ENCODE results near the gene MPHOSPH9. TPM values are rescaled to one million over a fixed set of nuclear protein-coding genes. Genes with fewer than 3 reads are reported as not detected.
A peak's percentile ranks its signal among the peaks of the same experiment; 100 is the strongest.

Gene MPHOSPH9
- total RNA-seq, 4 donors from 2014 or later = 14.0 to 44.3 (median 14.3) TPM

- DNase-seq (ENCODE audit: low spot score in 2 of 2) = peak; percentile 64 to 79
- Histone ChIP-seq H3K27me3 (no peaks in the 10 kb centered on the region), H3K9me3 (no peaks in the 10 kb centered on the region), H3K4me1 (peaks cover 47% of the 10 kb centered on the region), H3K27ac (peak overlapping the region; percentile 73), H3K36me3 (no peaks in the 10 kb centered on the region), H3K4me3 (no peak overlapping the region)
- 46% methylated on average over 15 of the region's 15 CpGs for WGBS
- TF ChIP-seq POLR2A (IDR thresholded peaks at IDR 0.05) (no peak), EP300 (IDR thresholded peaks at IDR 0.05) (no peak), CTCF (IDR thresholded peaks at IDR 0.05) (no peak), POLR2AphosphoS5 (IDR thresholded peaks at IDR 0.05) (peak in 1 of 3 donors; percentile 17)
Measured at GRCh38 chr12:123141615-123142517, 91.1 kb downstream of the MPHOSPH9 start.

GRCh38 chr12:123140676-123141614, 92.0 kb downstream of the MPHOSPH9 start:
- WGBS = 82% methylated on average over 6 of the region's 6 CpGs
- peak; percentile 56 to 58 for DNase-seq (ENCODE audit: low spot score in 2 of 2)
- Histone ChIP-seq H3K27ac (peak overlapping the region; percentile 73), H3K4me3 (no peak overlapping the region), H3K27me3 (no peaks in the 10 kb centered on the region), H3K4me1 (peaks cover 47% of the 10 kb centered on the region), H3K9me3 (no peaks in the 10 kb centered on the region), H3K36me3 (no peaks in the 10 kb centered on the region)
- no peak for TF ChIP-seq POLR2A (IDR thresholded peaks at IDR 0.05)
- no peak for TF ChIP-seq POLR2AphosphoS5 (IDR thresholded peaks at IDR 0.05)
- TF ChIP-seq CTCF (IDR thresholded peaks at IDR 0.05) = no peak
- no peak for TF ChIP-seq EP300 (IDR thresholded peaks at IDR 0.05)

GRCh38 chr12:123139926-123140675, 92.8 kb downstream of the MPHOSPH9 start:
- 59% methylated on average over 4 of the region's 6 CpGs for WGBS
- TF ChIP-seq CTCF (IDR thresholded peaks at IDR 0.05) (no peak), POLR2A (IDR thresholded peaks at IDR 0.05) (no peak), EP300 (IDR thresholded peaks at IDR 0.05) (no peak), POLR2AphosphoS5 (IDR thresholded peaks at IDR 0.05) (no peak)
- H3K27me3 ChIP-seq = no peaks in the 10 kb centered on the region
- H3K9me3 ChIP-seq = no peaks in the 10 kb centered on the region
- peaks cover 47% of the 10 kb centered on the region for H3K4me1 ChIP-seq
- DNase-seq (ENCODE audit: low spot score in 2 of 2) = peak; percentile 46 to 50
- H3K4me3 ChIP-seq = no peak overlapping the region
- H3K27ac ChIP-seq = no peak overlapping the region
- no peaks in the 10 kb centered on the region for H3K36me3 ChIP-seq

- Histone ChIP-seq H3K27ac (no peak overlapping the region), H3K9me3 (no peaks in the 10 kb centered on the region), H3K4me3 (no peak overlapping the region), H3K36me3 (no peaks in the 10 kb centered on the region), H3K27me3 (no peaks in the 10 kb centered on the region), H3K4me1 (peaks cover 32% of the 10 kb centered on the region)
- TF ChIP-seq EP300 (IDR thresholded peaks at IDR 0.05) = no peak
- no peak for TF ChIP-seq CTCF (IDR thresholded peaks at IDR 0.05)
- no peak for TF ChIP-seq POLR2A (IDR thresholded peaks at IDR 0.05)
- TF ChIP-seq POLR2AphosphoS5 (IDR thresholded peaks at IDR 0.05) = no peak
- no peak for DNase-seq (ENCODE audit: low spot score in 2 of 2)
- WGBS = 83% methylated on average over 7 of the region's 8 CpGs
Measured at GRCh38 chr12:123135688-123136087, 97.3 kb downstream of the MPHOSPH9 start.

Measured in suprapubic skin (tissue), 4 donors.